KMS-11 (cell line): ENCODE measurements around the gene FEM1B.

ENCODE experiments used
- H2AFZ ChIP-seq: fragments of 200-600 bp; sonication (generic); 2 replicates; pipeline ENCODE4 v1.6.1; 2016; ENCODE audit warnings: antibody characterized with exemption, mixed run types, low read depth
- H3K27ac ChIP-seq: fragments of 200-600 bp; sonication (generic); 2 replicates; pipeline ENCODE4 v1.6.1; 2016; ENCODE audit warnings: mild to moderate bottlenecking, mixed run types
- H3K27me3 ChIP-seq: fragments of 200-600 bp; sonication (generic); 2 replicates; pipeline ENCODE4 v1.6.1; 2017; ENCODE audit warnings: mild to moderate bottlenecking, low read depth, mixed run types, moderate library complexity; ENCODE audit not compliant: insufficient read depth
- H3K36me3 ChIP-seq: fragments of 200-600 bp; sonication (generic); 2 replicates; pipeline ENCODE4 v1.6.1; 2017; ENCODE audit warnings: mild to moderate bottlenecking, mixed run types; ENCODE audit not compliant: insufficient read depth
- H3K4me1 ChIP-seq: fragments of 200-600 bp; sonication (generic); 2 replicates; pipeline ENCODE4 v1.6.1; 2016; ENCODE audit warnings: mild to moderate bottlenecking, low read depth, mixed run types; ENCODE audit not compliant: poor library complexity, severe bottlenecking
- H3K4me2 ChIP-seq: fragments of 200-600 bp; sonication (generic); 2 replicates; pipeline ENCODE4 v1.7.0; 2016; ENCODE audit warnings: mild to moderate bottlenecking, mixed run types
- H3K4me3 ChIP-seq: fragments of 200-600 bp; sonication (generic); IDR thresholded peaks from 2 replicates; pipeline ENCODE4 v1.6.1; 2017; ENCODE audit warnings: low read depth, low read length, mixed read lengths; ENCODE audit not compliant: insufficient read depth
- H3K79me2 ChIP-seq: fragments of 200-600 bp; sonication (generic); 2 replicates; pipeline ENCODE4 v1.6.1; 2016; ENCODE audit warnings: low read depth, mixed run types; ENCODE audit not compliant: insufficient read depth
- H3K9ac ChIP-seq: fragments of 200-600 bp; sonication (generic); 2 replicates; pipeline ENCODE4 v1.6.1; 2016; ENCODE audit warnings: mild to moderate bottlenecking, mixed run types
- H4K20me1 ChIP-seq: fragments of 200-600 bp; sonication (generic); 2 replicates; pipeline ENCODE4 v1.6.1; 2016; ENCODE audit warnings: mild to moderate bottlenecking, mixed run types; ENCODE audit not compliant: insufficient read depth
- TF ChIP-seq, protein P1 (sequence below): fragments of 200-600 bp; sonication (generic); conservative IDR thresholded peaks from 2 replicates; pipeline ENCODE4 v1.6.1; 2017; ENCODE audit warnings: low read depth, mild to moderate bottlenecking, antibody characterized with exemption, low read length, moderate library complexity, mixed read lengths

The FEM1B gene

DNA sequence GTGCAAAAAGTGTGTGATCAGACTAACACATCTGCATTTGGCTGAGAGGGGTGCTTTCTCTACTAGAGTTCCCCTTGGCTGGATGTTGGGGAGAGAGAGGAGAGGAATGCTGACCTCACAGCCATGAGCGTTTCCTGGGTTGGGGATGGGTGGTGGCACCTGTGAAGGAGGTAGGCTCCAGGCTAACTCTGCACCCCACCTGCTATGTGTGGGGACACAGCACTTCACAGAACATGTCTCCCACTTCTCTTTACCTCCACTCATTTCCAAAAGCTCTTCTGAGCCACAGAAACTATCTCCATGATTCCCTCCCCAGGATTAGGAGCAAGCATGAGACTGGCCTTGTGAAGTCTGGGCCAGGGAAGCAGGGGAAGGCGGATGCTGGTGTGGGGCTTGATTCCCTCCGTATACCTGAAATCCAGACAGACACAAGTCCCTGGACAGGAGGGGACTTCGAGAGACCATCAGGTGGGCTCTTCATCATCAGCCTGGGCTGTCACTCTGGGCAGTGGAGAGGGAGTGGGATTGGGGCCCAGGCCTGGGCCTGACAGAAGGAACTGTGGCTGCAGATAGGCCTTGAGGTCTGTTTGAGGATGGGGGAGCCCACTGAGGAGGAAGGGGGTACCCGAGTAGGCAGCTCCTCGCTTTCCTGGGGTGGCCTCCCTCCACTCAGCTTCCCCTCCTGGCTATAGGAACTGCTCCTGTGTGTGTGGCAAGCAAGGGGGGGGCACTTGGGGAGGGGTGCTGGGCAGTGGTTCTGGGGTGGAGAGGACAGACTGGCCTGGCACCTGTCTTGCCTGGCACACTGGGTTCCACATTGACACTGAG lies 40.7 kb downstream of the FEM1B start:
- Histone ChIP-seq H2AFZ (no peak overlapping the region), H3K4me1 (no peaks in the 10 kb centered on the region), H3K27me3 (0 out of 2 replicates have a peak, but pooled peaks cover 2% of the 10 kb centered on the region), H3K27ac (no peak overlapping the region), H3K36me3 (no peaks in the 10 kb centered on the region), H3K9ac (no peak overlapping the region), H3K4me2 (no peak overlapping the region), H4K20me1 (no peaks in the 10 kb centered on the region), H3K79me2 (no peaks in the 10 kb centered on the region), H3K4me3 (no peak overlapping the region)
- TF ChIP-seq, protein P1, sequence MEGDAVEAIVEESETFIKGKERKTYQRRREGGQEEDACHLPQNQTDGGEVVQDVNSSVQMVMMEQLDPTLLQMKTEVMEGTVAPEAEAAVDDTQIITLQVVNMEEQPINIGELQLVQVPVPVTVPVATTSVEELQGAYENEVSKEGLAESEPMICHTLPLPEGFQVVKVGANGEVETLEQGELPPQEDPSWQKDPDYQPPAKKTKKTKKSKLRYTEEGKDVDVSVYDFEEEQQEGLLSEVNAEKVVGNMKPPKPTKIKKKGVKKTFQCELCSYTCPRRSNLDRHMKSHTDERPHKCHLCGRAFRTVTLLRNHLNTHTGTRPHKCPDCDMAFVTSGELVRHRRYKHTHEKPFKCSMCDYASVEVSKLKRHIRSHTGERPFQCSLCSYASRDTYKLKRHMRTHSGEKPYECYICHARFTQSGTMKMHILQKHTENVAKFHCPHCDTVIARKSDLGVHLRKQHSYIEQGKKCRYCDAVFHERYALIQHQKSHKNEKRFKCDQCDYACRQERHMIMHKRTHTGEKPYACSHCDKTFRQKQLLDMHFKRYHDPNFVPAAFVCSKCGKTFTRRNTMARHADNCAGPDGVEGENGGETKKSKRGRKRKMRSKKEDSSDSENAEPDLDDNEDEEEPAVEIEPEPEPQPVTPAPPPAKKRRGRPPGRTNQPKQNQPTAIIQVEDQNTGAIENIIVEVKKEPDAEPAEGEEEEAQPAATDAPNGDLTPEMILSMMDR: no peak

DNA sequence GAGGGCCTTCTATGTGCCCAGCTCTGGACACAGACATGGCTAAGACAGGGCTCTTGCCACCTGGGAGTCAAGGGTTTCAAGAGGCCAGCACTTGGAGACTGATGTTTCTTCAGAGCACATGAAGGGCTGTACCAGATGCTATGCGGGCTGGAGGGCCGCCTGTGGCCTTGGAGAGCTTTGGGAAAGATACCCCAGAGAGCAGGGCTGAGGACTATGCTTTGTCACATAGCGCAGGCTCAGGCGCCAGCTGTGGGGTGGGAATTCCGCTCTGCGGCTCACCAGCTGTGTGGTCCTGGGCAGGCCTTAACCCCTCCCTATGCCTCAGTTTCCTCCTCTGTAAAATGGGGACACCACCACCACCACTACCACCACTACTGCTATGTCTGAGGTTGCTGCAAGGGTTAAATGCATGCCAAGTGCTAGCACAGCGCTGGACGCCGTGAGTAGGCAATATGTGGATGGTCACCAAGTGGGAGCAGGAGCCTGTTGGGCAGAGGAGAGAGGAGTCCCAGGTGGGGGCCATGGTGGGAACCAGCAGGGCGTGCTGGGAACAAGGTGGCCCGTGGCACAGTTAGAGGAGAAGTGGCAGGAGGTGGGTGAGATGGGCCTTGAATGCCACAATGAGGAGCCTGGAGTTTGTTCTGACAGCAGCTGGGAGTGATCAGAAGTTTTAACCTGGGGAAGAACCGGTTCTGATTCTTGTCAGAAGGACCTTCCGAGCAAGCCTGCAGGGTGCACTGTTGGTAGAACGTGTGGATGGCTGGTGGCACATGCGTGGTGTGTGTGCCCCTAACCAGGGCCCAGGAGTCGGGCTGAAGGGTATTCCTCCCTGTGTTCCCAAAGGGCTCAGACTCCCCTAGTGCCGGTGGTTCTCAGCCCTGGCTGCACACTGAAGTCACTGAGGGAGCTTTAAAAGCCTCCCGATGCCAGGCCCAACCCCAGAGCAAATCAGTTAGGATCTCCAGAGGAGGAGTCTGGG lies 41.7 kb downstream of the FEM1B start:
- Histone ChIP-seq H3K36me3 (no peaks in the 10 kb centered on the region), H3K27ac (no peak overlapping the region), H3K9ac (no peak overlapping the region), H4K20me1 (no peaks in the 10 kb centered on the region), H3K79me2 (no peaks in the 10 kb centered on the region), H3K4me3 (no peak overlapping the region), H2AFZ (no peak overlapping the region), H3K4me1 (no peaks in the 10 kb centered on the region), H3K27me3 (0 out of 2 replicates have a peak, but pooled peaks cover 4% of the 10 kb centered on the region), H3K4me2 (no peak overlapping the region)
- TF ChIP-seq, protein P1: no peak

DNA sequence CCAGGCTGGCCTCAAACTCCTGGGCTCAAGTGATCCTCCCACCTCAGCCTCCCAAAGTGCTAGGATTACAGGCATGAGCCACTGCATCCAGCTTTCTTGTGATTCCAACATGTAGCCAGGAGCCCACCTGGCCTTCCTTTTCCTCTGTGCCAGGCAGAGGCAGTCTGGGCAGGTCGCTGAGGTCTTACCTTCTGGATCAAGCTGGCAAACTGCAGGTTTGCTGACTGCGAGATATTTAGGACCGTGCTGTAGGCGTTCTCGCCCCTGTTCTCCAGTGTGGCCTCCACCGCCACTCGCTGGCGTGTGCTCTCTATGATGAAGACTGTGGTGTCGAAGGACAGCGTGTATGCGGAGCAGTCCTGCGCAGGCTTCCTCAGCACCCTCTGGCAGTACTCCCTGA lies 42.5 kb downstream of the FEM1B start:
- H3K79me2 ChIP-seq: no peaks in the 10 kb centered on the region
- H3K4me2 ChIP-seq: no peak overlapping the region
- H3K4me1 ChIP-seq: no peaks in the 10 kb centered on the region
- TF ChIP-seq, protein P1: no peak
- H2AFZ ChIP-seq: no peak overlapping the region
- H3K9ac ChIP-seq: no peak overlapping the region
- no peak overlapping the region for H3K4me3 ChIP-seq
- 0 out of 2 replicates have a peak, but pooled peaks cover 4% of the 10 kb centered on the region for H3K27me3 ChIP-seq
- H3K27ac ChIP-seq: no peak overlapping the region
- no peaks in the 10 kb centered on the region for H3K36me3 ChIP-seq
- no peaks in the 10 kb centered on the region for H4K20me1 ChIP-seq

DNA sequence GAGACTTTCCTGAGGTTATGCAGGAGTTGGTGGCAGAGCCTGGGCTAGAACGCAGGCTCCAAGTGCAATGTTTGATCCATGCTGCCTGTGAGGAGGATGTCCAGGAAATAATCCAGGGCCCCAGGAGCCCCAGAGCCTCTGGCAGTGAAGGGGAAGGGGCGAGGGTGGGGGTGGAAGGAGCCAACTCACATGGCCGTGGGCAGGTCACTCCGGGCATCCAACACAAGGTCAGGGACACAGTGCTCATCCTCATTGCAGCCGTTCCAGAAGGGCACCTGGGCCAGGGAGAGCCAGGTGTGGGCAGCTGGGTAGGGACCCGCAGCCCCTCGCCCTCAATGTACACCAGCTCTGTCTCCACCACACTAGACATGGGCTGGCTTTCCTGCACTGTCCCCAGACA lies 43.7 kb downstream of the FEM1B start:
- H3K36me3 ChIP-seq: no peaks in the 10 kb centered on the region
- TF ChIP-seq, protein P1: no peak
- H3K27me3 ChIP-seq: 0 out of 2 replicates have a peak, but pooled peaks cover 4% of the 10 kb centered on the region
- H3K27ac ChIP-seq: no peak overlapping the region
- H4K20me1 ChIP-seq: no peaks in the 10 kb centered on the region
- H3K4me2 ChIP-seq: no peak overlapping the region
- H3K79me2 ChIP-seq: no peaks in the 10 kb centered on the region
- H2AFZ ChIP-seq: no peak overlapping the region
- no peak overlapping the region for H3K4me3 ChIP-seq
- H3K4me1 ChIP-seq: no peaks in the 10 kb centered on the region
- H3K9ac ChIP-seq: no peak overlapping the region
